GM19240 (cell line): ENCODE data around the gene AMD1.
"Not testable (repeated sequence)": the region's sequence is repeated elsewhere in the genome, so short reads cannot be mapped to it uniquely, and the experiment has no call there.

Experiments
- DNase-seq: peaks from one replicate; pipeline ENCODE4 v3.0.0; 2011; ENCODE audit warnings: low spot score; ENCODE audit not compliant: insufficient read length

AMD1 gene

DNA sequence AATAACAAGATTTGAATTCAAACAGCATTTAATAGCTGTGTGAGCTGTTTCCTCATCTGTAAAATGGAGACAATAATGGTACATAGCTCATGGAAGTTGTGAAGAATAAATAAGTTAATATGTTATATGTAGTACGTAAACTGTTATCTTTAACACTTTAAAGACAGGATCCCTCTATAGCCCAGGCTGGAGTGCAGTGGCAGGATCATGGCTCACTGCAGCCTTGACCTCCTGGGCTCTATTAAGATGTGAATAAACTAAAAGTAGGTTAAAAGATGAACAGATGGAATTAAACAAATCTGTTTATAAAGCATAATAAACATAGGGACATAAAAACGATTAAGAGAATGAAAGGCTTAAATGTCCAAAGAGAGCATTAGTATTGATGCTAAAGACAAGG lies 3.0 kb downstream of the AMD1 start:
- DNase-seq: no peak

DNA sequence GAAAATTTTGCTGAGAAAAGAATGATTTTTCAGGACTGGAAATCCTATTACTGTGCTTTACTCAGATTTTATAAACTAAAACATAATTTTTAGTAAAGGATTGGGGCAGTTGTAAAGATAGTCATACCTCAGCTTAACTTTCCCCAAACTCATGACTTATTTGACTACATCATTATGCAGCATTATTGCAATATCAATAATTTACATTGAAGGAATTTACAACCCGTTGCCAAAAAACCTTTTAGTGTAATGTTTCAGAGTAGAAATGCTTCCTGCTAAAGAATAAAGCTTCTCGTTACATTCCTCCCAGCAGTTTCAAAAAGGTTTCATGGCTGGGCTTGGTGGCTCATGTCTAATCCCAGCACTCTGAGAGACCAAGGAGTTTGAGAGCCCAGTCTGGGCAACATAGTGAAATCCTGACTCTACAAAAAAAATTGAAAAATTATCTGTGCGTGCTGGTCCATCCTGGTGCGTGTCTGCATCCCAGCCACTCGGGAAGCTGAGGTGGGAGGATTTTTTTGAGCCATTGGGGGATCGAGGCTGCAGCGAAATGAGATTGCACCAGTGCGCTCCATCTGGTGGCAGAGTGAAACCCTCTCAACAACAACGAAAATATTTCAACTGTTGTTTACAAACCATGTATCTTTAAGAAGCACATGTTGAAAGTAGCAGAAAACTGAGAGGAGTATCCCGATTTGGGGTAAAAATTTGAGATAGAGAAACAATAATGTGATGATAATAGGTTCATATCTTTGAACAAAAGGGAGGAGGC lies 4.4 kb downstream of the AMD1 start:
- no peak for DNase-seq

DNA sequence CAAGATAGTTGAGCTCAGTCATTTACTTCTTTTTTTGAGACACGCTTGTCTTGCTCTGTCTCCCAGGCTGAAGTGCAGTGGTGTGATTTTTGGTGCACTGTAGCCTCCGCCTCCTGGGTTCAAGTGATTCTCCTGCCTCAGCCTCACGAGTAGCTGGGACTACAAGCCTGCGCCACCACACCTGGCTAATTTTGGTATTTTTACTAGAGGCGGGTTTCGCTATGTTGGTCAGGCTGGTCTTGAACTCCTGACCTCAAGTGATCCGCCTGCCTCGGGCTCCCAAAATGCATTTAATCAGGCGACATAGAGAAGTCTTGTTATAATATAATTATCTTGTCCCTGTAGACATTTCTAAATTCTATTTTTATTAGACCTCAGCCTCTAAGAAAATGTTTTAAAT lies 6.1 kb downstream of the AMD1 start:
- DNase-seq: no peak

DNA sequence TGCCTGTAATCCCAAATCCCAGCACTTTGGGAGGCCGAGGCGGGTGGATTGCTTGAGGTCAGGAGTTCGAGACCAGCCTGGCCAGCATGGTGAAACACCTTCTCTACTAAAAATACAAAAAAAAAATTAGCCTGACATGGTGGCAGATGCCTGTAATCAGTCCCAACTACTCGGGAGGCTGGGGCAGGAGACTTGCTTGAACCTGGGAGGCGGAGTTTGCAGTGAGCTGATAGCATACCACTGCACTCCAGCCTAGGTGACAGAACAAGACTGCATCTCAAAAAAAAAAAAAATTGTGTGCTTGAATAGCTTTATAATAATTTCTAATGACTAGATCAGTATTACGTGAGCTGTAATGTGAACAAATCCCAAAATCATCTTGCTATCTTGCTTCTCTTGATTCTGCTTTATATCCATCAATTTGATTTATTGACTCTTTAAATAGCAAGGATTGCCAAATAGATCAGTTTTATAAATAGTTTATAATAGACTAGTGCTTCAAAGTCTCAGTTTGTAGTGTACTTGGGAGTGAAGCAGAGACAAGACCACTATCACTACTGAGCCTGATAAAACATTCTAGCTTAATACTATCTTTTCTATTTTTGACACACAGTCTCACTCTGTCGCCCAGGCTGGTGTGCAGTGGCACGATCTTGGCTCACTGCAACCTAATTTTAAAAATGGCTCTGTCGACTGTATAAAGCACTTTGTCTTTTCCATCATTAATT lies 7.1 kb downstream of the AMD1 start:
- DNase-seq: no peak

DNA sequence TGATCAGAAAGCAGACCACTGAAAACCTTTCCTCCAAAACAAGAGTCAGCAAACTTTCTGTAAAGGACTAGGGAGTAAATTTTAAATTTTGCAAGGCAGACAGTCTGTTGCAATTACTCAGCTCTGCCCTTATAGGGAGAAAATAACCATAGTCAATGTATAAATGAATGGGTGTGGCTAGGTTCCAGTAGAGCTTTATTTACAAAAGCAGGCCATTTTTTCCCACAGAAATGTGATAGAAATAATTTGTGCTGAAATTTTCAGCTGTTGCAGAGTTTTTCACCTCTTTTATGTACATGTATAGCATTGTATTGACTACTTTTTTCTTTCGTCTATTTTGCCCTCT lies 7.7 kb downstream of the AMD1 start:
- DNase-seq: no peak

DNA sequence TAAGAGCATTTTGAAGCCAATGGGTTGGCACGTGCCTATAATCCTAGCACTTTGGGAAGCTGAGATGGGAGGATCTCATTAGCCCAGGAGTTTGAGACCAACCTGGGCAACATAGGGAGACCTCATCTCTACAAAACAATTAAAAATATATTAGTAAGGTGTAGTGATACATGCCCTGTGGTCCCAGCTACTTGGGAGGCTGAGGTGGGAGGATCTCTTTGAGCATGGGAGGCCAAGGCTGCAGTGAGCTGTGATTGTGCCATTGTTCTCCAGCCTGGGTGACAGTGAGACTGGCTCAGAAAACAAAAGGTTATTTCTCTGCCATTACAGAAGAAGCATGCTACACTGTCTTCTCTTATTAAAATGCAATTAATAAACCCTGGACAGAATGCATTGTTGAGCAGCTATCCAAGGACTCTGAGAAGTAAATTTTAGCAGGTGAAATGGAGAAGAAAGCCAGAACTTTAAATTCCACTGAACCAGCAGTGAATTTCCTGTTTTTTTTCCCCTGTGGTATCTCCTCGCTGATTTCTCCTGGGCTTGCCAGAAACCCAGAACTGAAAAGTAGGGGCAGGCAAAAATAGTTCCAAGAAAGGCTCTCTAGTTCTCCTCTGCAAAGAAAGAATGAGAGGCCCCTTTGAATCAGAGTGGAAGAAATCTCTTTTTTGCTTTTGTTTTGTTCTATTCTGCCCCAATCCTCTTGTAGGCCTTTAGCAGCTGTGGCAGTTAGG lies 8.4 kb downstream of the AMD1 start:
- no peak for DNase-seq

DNA sequence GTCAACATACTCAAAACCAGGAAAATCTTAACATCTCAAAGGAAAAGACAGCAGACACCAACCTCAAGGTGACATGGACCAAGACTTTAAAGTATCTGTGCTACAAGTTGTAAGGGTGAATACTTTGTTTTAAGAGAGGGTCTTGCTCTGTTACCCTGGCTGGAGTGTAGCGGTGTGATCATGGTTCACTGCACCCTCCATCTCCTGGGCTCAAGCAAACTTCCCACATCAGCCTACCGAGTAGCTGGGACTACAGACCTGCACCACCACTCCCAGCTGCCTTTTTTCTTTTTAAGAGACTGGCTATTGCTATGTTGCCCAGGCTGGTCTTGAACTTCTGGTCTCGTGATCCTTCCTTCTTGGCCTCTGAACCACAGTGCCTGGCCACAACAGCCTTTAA lies 9.7 kb downstream of the AMD1 start:
- no peak for DNase-seq

DNA sequence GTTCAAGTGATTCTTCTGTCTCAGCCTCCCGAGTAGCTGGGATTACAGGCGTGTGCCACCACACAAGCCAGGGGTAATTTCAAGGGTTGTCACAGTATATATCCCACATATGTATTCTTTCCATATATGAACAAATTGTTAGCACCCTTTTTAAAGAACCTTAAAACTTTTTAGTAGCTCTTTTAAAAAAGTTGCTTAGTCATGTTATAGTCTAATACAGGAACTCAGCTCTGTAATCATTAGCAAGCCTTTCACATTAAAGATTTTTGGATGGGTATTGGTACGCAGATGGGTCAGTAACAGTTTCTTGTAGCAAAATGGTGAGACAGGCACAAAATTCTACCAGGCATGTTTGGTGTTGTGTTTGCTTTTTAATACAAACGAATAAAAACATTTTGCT lies 10.9 kb downstream of the AMD1 start:
- DNase-seq: no peak

DNA sequence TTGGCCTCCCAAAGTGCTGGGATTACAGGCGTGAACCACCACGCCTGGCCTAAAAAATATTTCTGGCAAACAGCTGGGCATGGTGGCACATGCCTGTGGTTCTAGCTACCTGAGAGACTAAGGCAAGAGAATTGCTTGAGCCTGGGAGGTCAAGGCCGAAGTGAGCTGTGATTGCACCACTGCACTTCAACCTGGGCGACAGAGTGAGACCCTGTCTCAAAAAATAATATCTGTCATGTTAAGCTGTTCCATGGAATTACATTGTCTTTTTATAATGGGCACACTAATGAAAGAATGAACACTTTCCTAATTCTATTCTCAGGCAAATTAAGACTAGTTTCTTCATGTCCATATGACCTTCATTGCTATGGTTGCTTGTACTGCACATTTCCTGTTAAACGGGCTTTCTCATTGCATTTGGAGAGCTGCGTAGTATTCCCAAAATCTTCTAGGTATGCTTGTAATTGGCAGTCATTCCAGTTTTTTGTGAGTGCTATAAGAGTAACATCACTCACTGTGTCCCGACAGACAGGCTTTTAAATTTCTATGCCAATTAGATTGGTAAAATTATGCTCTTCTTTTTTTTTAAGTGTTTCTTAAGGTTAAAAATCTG lies 12.1 kb downstream of the AMD1 start:
- DNase-seq: no peak

DNA sequence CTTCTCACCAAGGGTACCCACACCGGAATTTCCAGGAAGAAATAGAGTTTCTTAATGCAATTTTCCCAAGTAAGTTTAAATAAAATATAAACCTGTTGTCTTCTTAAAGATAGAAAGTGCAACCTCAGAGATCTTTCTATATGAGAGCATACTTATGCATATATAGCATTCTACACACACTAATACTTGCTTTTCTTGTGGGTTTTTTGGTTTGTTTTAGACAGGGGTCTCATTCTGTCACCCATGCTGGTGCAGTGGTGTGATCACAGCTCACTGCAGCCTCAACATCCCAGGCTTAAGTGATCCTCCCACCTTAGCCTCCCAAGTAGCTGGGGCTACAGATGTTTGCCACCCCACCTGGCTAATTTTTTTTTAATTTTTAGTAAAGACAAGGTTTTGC lies 15.7 kb downstream of the AMD1 start:
- DNase-seq: no peak

DNA sequence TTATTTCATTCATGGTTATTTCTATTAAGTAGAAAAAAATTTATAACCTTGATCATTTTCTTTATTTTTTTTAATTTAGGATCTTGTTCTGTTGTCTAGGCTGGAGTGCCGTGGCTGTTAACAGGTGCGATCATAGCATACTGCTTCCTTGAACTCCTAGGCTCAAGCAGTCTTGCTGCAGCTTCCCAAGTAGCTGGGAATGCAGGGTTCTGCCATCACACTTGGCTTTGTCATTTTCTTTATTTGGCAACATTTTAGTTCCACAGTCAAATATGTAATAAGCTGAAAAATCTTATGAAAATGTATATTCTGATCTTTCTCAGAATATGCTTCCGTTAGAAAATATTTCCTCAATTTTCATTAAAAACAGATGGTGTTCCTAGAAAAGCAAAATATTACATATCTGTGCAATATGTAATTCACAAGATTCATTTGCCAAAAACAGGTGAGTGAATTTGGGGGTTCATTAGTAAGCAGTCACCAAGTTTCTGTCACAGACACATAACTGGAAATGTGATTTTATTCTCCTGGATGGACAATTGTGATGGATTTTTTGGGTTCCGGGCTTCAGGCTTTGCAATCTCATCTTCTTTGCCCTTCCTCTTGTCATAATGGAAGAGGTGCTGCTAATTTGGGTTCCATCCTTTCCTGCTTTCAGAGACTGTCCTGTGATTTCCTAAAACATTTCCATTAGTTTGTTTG lies 21.5 kb downstream of the AMD1 start:
- DNase-seq: no peak

DNA sequence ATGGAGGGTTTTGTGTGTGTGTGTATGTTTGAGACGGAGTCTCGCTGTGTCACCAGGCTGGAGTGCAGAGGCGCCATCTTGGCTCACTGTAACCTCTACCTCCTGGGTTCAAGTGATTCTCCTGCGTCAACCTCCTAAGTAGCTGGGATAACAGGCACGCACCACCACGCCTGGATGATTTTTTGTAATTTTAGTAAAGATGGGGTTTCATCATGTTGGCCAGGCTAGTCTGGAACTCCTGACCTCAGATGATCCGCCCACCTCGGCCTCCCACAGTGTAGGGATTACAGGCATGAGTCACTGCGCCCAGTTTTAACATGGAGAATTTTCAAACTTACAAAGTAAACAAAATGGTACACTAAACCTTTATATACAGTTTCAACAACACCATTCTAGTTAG lies 22.8 kb downstream of the AMD1 start:
- DNase-seq: no peak

DNA sequence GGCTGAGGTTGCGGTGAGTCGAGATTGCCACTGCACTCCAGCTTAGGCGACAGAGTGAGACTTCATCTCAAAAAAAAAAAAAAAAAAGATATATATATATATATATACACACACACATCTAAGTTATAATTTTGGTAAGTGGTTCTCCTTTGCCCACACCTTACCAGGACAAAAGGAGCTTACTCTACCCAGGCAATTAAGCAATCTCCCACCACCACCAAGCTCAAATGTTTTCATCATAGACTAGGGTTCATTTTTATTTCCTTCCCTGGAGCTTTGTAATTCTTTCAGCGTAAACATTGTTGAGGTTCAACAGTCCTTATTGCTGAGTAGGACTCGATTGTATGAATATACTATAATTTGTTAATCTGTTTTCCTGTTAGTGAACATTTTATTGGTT lies 23.5 kb downstream of the AMD1 start:
- no peak for DNase-seq

DNA sequence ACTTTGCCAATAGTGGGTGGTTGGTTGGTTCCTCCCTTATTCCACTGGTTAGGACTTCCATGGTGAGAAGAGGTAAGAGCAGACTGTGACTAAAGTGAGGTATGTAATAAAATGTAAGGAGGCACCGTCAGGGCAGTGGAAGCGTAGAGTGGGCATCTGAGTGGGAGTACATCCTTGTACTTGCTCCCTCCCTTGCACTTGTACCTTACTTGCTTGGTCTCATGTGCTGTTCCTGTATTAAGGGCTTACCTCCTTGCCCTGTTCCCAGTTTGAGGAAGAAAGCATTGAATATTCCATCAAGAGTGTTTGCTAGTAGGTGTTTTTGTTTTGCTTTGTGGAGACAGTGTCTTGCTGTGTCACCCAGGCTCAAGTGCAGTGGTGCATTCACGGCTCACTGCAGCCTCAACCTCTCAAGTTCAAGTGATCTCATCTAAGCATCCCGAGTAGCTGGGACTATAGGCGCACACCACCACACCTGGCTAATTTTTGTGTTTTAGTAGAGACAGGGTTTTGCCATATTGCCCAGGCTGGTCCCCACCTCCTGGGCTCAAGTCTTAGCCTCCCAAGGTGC lies 25.5 kb downstream of the AMD1 start:
- no peak for DNase-seq

DNA sequence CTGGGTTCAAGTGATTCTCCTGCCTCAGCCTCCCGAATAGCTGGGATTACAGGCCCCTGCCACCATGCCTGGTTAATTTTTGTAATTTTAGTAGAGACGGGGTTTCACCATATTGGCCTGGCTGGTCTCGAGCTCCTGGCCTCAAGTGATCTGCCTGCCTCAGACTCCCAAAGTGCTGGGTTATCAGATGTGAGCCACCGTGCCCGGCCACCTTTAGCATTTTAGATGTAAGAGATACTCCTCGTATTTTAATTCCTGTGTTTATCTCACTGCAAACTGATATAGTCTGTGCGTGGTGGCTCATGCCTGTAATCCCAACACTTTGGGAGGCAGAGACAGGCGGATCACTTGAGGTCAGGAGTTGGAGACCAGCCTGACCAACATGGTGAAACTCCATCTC lies 27.0 kb downstream of the AMD1 start:
- DNase-seq: not testable (repeated sequence)

DNA sequence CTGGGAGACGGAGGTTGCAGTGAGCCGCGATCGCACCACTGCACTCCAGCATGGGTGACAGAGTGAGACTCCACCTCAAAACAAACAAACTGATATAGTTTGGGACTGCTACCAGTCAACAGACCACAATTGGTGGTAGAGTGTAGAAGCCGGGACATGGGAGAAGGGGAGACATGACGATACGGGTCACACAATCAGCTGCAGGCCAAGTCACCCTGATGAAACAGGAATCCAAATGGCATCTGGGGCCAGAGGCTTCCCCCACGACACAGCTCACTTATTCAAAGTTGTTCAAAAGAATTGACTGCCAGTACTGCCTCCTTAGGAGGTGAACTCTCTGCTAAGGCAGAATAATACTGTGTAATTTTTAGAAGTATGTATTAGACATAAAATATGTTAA lies 27.5 kb downstream of the AMD1 start:
- no peak for DNase-seq

DNA sequence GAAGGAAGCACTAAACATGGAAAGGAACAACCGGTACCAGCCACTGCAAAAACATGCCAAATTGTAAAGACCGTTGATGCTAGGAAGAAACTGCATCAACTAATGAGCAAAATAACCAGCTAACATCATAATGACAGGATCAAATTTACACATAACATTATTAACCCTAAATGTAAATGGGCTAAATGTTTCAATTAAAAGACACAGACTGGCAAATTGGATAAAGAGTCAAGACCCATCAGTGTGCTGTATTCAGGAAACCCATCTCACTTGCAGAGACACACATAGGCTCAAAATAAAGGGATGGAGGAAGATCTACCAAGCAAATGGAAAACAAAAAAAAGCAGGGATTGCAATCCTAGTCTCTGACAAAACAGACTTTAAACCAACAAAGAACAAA lies 31.7 kb downstream of the AMD1 start:
- DNase-seq: not testable (repeated sequence)

DNA sequence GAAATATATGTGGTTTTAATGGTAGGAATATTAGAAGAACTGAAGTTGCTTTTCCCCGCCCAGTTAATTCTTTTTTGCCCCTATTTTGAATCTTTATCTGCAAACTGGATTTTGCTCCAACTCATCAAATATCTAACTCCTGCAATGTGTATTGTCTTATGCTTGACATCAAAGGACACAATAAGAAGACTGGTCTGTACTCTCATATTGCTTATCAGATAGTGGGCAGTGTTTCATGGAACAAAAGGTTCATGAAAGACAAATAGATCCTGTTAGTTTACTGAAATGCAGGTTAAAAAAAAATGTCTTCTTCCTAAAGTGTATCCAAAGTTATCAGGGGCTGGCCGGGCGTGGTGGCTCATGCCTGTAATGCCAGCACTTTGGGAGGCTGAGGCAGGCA lies 56.2 kb downstream of the AMD1 start:
- DNase-seq: no peak

DNA sequence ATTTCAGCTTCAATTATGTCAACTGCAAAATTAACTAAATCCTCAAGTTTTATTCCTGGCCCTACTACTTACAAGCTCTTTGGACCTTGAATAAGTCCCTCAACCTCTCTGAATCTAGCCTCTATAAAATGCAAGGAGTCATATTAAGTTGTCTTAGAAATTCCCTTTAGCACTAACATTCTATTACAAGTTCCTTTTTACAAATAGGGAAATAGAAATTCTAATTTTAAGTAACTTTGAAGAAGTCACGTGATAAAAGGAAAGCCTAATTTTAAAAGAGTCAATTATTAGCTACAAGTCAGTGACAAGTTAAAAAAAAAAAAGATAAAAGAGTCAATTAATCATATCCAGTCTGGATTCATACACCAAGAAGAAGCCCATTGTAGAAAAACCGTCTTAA lies 59.3 kb downstream of the AMD1 start:
- no peak for DNase-seq

DNA sequence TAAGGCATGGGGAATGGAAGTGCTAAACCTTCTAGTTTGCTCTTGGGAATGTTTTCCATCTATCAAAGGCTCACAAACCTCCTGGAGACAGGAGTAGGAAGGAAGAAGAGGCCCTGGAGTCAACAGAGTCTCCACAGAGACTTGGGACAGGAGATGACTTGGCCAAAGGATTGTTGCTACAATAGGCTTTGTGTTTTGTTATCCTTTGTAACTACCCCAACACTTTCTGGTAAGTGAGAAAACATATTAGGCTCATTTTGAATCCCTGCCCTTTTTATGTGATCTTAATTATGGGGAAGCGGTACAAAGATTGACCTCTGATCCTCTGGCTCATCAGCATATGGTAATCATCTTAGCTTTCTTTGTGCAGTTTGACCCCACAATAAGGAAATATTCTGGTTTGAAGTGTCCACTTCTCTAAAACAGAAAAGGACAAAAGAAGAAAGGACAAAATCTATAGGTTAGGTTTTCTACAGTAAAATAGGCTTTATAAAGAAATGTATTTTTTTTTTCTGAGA lies 59.9 kb downstream of the AMD1 start:
- DNase-seq: no peak

DNA sequence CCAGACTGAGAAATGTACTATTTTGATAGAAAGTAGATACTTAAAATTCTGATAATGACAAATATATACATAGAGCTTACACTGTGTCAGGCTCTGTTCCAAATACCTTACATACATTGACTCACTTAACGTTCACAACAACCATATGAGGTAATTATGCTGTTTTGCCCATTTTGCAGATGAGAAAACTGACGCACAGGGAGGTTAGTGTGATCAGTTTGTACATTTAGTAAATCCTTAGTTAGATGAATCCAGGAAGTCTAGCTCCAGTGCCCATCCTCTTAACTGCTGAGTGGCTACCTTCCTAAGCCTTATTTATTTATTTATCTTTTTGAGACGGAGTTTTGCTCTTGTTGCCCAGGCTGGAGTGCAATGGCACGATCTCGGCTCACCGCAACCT lies 60.6 kb downstream of the AMD1 start:
- no peak for DNase-seq
